GM23248 (cell line): ENCODE measurements around the gene EZR. TPM values are rescaled to one million over a fixed set of nuclear protein-coding genes. Genes with fewer than 3 reads are reported as not detected.

ENCODE experiments used
- DNase-seq: peaks from one replicate; pipeline ENCODE4 v3.0.0-alpha.2; 2015
- H2AFZ ChIP-seq: fragments of 200-600 bp; sonication (generic); 2 replicates; pipeline ENCODE4 v1.6.1; 2016; ENCODE audit warnings: antibody characterized with exemption
- H3F3A ChIP-seq: fragments of 200-600 bp; sonication (generic); 2 replicates; pipeline ENCODE4 v1.6.1; 2016; ENCODE audit warnings: mild to moderate bottlenecking, antibody characterized with exemption, mixed run types; ENCODE audit not compliant: insufficient read depth
- H3K27ac ChIP-seq: fragments of 200-600 bp; sonication (generic); 2 replicates; pipeline ENCODE4 v1.5.1; 2016; ENCODE audit warnings: mild to moderate bottlenecking
- H3K27me3 ChIP-seq: fragments of 200-600 bp; sonication (generic); replicated peaks from 2 replicates; pipeline ENCODE4 v1.6.1; 2016; ENCODE audit warnings: mild to moderate bottlenecking; ENCODE audit not compliant: insufficient read depth
- H3K36me3 ChIP-seq: fragments of 200-600 bp; sonication (generic); 2 replicates; pipeline ENCODE4 v1.6.1; 2016; ENCODE audit warnings: low read depth, mild to moderate bottlenecking
- H3K4me1 ChIP-seq: fragments of 200-600 bp; sonication (generic); 2 replicates; pipeline ENCODE4 v1.6.1; 2016; ENCODE audit warnings: mild to moderate bottlenecking; ENCODE audit not compliant: insufficient read depth
- H3K4me2 ChIP-seq: fragments of 200-600 bp; sonication (generic); one replicate; pipeline ENCODE4 v1.6.1; 2016; ENCODE audit warnings: mild to moderate bottlenecking; ENCODE audit not compliant: unreplicated experiment
- H3K4me3 ChIP-seq: fragments of 200-600 bp; sonication (generic); 2 replicates; pipeline ENCODE4 v1.5.1; 2016; ENCODE audit warnings: mild to moderate bottlenecking
- H3K79me2 ChIP-seq: fragments of 200-600 bp; sonication (generic); 2 replicates; pipeline ENCODE4 v1.6.1; 2016; ENCODE audit warnings: mild to moderate bottlenecking; ENCODE audit not compliant: insufficient read depth
- H3K9ac ChIP-seq: fragments of 200-600 bp; sonication (generic); 2 replicates; pipeline ENCODE4 v1.6.1; 2016; ENCODE audit warnings: mild to moderate bottlenecking
- H3K9me2 ChIP-seq: fragments of 200-600 bp; sonication (generic); 2 replicates; pipeline ENCODE4 v1.6.1; 2016; ENCODE audit warnings: mixed run types, mild to moderate bottlenecking, moderate library complexity; ENCODE audit not compliant: insufficient read depth
- H3K9me3 ChIP-seq: fragments of 200-600 bp; sonication (generic); one replicate; pipeline ENCODE4 v1.6.1; 2017; ENCODE audit warnings: low read depth
- H4K20me1 ChIP-seq: fragments of 200-600 bp; sonication (generic); 2 replicates; pipeline ENCODE4 v1.6.0; 2016; ENCODE audit not compliant: insufficient read depth
- EZH2 ChIP-seq: fragments of 200-600 bp; sonication (generic); IDR thresholded peaks from 2 replicates; pipeline ENCODE4 v1.6.1; 2018; ENCODE audit warnings: antibody characterized with exemption, mild to moderate bottlenecking; ENCODE audit not compliant: insufficient read depth, poor library complexity, severe bottlenecking
- EZH2phosphoT487 ChIP-seq: fragments of 200-600 bp; sonication (generic); IDR thresholded peaks from 2 replicates; pipeline ENCODE4 v1.6.1; 2018; ENCODE audit warnings: antibody characterized with exemption, moderate library complexity, mild to moderate bottlenecking, low read depth; ENCODE audit not compliant: insufficient read depth
- WGBS, 2 experiments: methylation state at CpG; one replicate each; pipeline ENCODE4 v1.1.6; 2015 to 2017; ENCODE audit warnings: low lambda C conversion rate in 2 of 2, low coverage in 1 of 2; ENCODE audit errors: missing lambda C conversion rate in 2 of 2; 5-methylcytosine and 5-hydroxymethylcytosine counted together
- in situ Hi-C: fragments of 300-500 bp; cut with MboI; formaldehyde crosslinking; loops from 2 replicates; pipeline ENCODE4 v1.15.0; 2020
- polyA plus RNA-seq: library from polyadenylated mRNA; unstranded; fragments of >200 nt; fragmentation: Nextera tagmentation; extraction: Ambion mirVana; gene quantifications from 2 replicates; pipeline ENCODE4 v1.2.1, GENCODE V29; 2016
- total RNA-seq: library from RNA; depleted of rRNA; stranded (reverse); fragments of >200 nt; shearing (Covaris generic); gene quantifications from 2 replicates; pipeline ENCODE4 v1.2.3, GENCODE V29; 2014

The EZR gene
- total and polyA plus RNA-seq, 2 experiments from 2014 or later: 52.4 to 65.2 TPM

GRCh38 chr6:158789115-158789917 lies 29.9 kb downstream of the EZR start:
- no peak overlapping the region for H3K4me3 ChIP-seq
- peaks cover 55% of the 10 kb centered on the region for H3K79me2 ChIP-seq
- in situ Hi-C loops: no loop called here
- H2AFZ ChIP-seq: no peak overlapping the region
- H4K20me1 ChIP-seq: 0 out of 2 replicates have a peak, but pooled peaks cover 4% of the 10 kb centered on the region
- no peak overlapping the region for H3K4me2 ChIP-seq
- DNase-seq: no peak
- H3K9ac ChIP-seq: no peak overlapping the region
- 0 out of 2 replicates have a peak, but pooled peaks cover 3% of the 10 kb centered on the region for H3K4me1 ChIP-seq
- no peaks in the 10 kb centered on the region for H3K9me2 ChIP-seq
- H3K9me3 ChIP-seq: no peaks in the 10 kb centered on the region
- H3K36me3 ChIP-seq: peaks cover 15% of the 10 kb centered on the region; the same call in 1 of the 2 replicates
- no peaks in the 10 kb centered on the region for H3F3A ChIP-seq
- no peak overlapping the region for H3K27ac ChIP-seq
- TF ChIP-seq EZH2phosphoT487: no peak
- TF ChIP-seq EZH2: no peak
- WGBS, 2 experiments: 93 to 94% methylated on average over 11 of the region's 11 CpGs
- H3K27me3 ChIP-seq: no peaks in the 10 kb centered on the region

DNA sequence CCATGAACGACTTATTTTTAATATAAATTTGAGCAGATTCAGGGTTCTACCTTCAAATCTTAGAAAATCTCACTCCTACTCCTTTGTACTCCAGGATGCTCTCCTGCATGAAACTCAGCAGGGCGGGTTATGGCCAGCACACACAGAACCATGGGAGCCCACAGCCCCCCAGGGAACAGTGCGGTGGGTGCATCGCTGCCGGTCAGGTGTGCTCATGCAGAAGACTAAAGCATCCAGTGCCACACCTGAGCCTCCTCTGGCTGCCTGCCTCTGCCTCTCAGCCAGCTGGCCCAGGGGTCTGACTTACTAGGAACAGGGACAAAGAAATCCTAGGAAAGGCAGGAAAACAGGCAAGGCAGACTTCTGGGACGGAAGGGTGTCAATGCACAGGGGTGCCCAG lies 31.8 kb downstream of the EZR start:
- Histone ChIP-seq H3F3A (no peaks in the 10 kb centered on the region), H3K36me3 (peaks cover 23% of the 10 kb centered on the region), H2AFZ (no peak overlapping the region), H3K4me3 (no peak overlapping the region), H3K27me3 (no peaks in the 10 kb centered on the region), H3K4me1 (0 out of 2 replicates have a peak, but pooled peaks cover 3% of the 10 kb centered on the region), H3K9me2 (no peaks in the 10 kb centered on the region), H3K9ac (no peak overlapping the region), H4K20me1 (no peaks in the 10 kb centered on the region), H3K79me2 (peaks cover 37% of the 10 kb centered on the region), H3K27ac (no peak overlapping the region), H3K4me2 (no peak overlapping the region), H3K9me3 (no peaks in the 10 kb centered on the region)
- in situ Hi-C loops: no loop called here
- DNase-seq: no peak
- TF ChIP-seq EZH2phosphoT487 (no peak), EZH2 (no peak)
- 90 to 92% methylated on average over 6 of the region's 6 CpGs for WGBS, 2 experiments

DNA sequence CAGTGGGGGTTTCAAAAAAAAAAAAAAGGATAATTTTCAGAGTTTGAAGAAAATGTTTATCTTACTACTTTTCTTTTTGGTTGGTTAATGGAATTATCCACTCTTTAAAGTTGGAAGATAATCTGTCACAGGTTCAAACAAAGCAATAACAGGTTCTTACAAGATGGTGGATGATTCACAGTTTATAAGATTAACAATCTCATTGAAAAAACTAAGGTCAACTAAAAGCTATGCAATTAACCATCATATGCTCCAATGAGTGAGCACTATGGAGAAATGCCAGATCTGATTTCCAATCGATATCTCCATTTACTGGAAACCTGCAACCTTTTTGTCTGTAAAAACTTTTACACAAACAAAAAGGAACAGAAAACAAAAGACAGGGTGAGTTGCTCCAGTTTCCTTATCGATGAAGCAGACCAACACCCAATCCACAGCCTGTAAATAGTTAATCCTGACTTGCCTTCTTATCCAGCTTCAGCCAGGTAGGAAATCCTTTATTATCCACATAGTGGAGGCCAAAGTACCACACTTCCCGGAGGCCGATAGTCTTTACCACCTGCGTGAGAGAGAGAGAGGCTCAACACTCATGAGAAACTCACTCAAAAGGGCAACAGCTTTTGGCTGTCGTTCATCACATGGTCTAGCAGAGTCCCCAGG lies 32.4 kb downstream of the EZR start:
- no peaks in the 10 kb centered on the region for H4K20me1 ChIP-seq
- no peaks in the 10 kb centered on the region for H3K9me2 ChIP-seq
- no peak for DNase-seq
- H3K4me1 ChIP-seq: 0 out of 2 replicates have a peak, but pooled peaks cover 3% of the 10 kb centered on the region
- TF ChIP-seq EZH2 (no peak), EZH2phosphoT487 (no peak)
- peaks cover 31% of the 10 kb centered on the region for H3K79me2 ChIP-seq
- no peak overlapping the region for H3K4me2 ChIP-seq
- no peak overlapping the region for H3K27ac ChIP-seq
- WGBS, 2 experiments: 92 to 95% methylated on average over 6 of the region's 6 CpGs
- no peaks in the 10 kb centered on the region for H3K9me3 ChIP-seq
- peaks cover 23% of the 10 kb centered on the region for H3K36me3 ChIP-seq
- H3K27me3 ChIP-seq: no peaks in the 10 kb centered on the region
- no peaks in the 10 kb centered on the region for H3F3A ChIP-seq
- in situ Hi-C loops: no loop called here
- H3K4me3 ChIP-seq: no peak overlapping the region
- H3K9ac ChIP-seq: no peak overlapping the region
- H2AFZ ChIP-seq: no peak overlapping the region

GRCh38 chr6:158785036-158785435 lies 34.1 kb downstream of the EZR start:
- H3F3A ChIP-seq: no peaks in the 10 kb centered on the region
- no peak overlapping the region for H3K9ac ChIP-seq
- no peak for DNase-seq
- H3K9me2 ChIP-seq: no peaks in the 10 kb centered on the region
- peaks cover 27% of the 10 kb centered on the region for H3K36me3 ChIP-seq
- H3K27ac ChIP-seq: no peak overlapping the region
- in situ Hi-C loops: no loop called here
- WGBS, 2 experiments: 98% methylated on average over 12 of the region's 12 CpGs
- H3K27me3 ChIP-seq: no peaks in the 10 kb centered on the region
- H2AFZ ChIP-seq: no peak overlapping the region
- TF ChIP-seq EZH2phosphoT487 (no peak), EZH2 (no peak)
- H3K9me3 ChIP-seq: no peaks in the 10 kb centered on the region
- H3K4me3 ChIP-seq: no peak overlapping the region
- peaks cover 14% of the 10 kb centered on the region for H3K79me2 ChIP-seq
- H4K20me1 ChIP-seq: no peaks in the 10 kb centered on the region
- H3K4me2 ChIP-seq: no peak overlapping the region
- H3K4me1 ChIP-seq: 0 out of 2 replicates have a peak, but pooled peaks cover 3% of the 10 kb centered on the region
